HL-60 (cell line): Measurements from ENCODE around the gene EPM2A.

Experiments used
- DNase-seq, 2 experiments: peaks; one replicate each; pipeline ENCODE4 v3.0.0-alpha.2; 2010 to 2020; ENCODE audit warnings: low read depth in 1 of 2, low spot score in 1 of 2
- H3K27ac ChIP-seq: fragments of 250-450 bp; sonication (Bioruptor Pico); replicated peaks from 2 replicates; pipeline ENCODE4 v1.5.1; 2020; ENCODE audit warnings: mild to moderate bottlenecking, moderate library complexity
- H3K27me3 ChIP-seq: fragments of 250-450 bp; sonication (Bioruptor Pico); 2 replicates; pipeline ENCODE4 v1.5.1; 2021; ENCODE audit warnings: mild to moderate bottlenecking, moderate library complexity; ENCODE audit not compliant: insufficient read depth, poor library complexity, severe bottlenecking
- H3K4me3 ChIP-seq: replicated peaks from 2 replicates; pipeline ENCODE4 v1.5.1; 2011; ENCODE audit warnings: mild to moderate bottlenecking, control low read depth, low read length; ENCODE audit not compliant: insufficient read depth
- GABPA ChIP-seq: IDR thresholded peaks from 2 replicates; pipeline ENCODE4 v1.6.1; 2012; ENCODE audit warnings: low read depth
- POLR2AphosphoS5 ChIP-seq: IDR thresholded peaks from 2 replicates; pipeline ENCODE4 v1.6.1; 2012; ENCODE audit warnings: low read depth
- SPI1 ChIP-seq: IDR thresholded peaks from 2 replicates; pipeline ENCODE4 v1.6.1; 2012; ENCODE audit warnings: low read depth, mild to moderate bottlenecking, borderline replicate concordance
- TF ChIP-seq, protein P1 (sequence below): IDR thresholded peaks from 2 replicates; pipeline ENCODE4 v1.6.1; 2012; ENCODE audit warnings: low read depth; ENCODE audit not compliant: insufficient replicate concordance
- TF ChIP-seq, protein P2 (sequence below): IDR thresholded peaks from one replicate; pipeline ENCODE4 v1.5.1; 2011; ENCODE audit warnings: low read length, control low read depth, inconsistent platforms; ENCODE audit not compliant: insufficient read depth

Gene EPM2A

DNA sequence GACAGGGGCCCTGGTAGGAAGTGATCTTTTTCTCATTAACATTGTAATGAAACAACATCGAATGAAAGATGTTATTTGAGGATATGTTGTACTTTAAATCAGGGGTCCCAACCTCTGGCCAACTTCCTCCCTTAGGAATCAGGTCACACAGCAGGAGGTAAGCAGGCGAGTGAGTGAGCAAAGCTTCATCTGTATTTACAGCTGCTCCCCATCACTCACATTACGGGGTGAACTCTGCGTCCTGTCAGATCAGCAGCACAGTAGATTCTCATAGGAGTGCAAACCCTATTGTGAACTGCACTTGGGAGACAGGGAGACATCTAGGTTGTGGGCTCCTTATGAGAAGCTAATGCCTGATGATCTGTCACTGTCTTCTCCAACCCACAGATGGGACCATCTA is 19.9 kb downstream of the EPM2A start:
- H3K27me3 ChIP-seq = no peaks in the 10 kb centered on the region
- no peak overlapping the region for H3K27ac ChIP-seq
- H3K4me3 ChIP-seq = no peak overlapping the region
- DNase-seq = no peak
- TF ChIP-seq, protein P1, sequence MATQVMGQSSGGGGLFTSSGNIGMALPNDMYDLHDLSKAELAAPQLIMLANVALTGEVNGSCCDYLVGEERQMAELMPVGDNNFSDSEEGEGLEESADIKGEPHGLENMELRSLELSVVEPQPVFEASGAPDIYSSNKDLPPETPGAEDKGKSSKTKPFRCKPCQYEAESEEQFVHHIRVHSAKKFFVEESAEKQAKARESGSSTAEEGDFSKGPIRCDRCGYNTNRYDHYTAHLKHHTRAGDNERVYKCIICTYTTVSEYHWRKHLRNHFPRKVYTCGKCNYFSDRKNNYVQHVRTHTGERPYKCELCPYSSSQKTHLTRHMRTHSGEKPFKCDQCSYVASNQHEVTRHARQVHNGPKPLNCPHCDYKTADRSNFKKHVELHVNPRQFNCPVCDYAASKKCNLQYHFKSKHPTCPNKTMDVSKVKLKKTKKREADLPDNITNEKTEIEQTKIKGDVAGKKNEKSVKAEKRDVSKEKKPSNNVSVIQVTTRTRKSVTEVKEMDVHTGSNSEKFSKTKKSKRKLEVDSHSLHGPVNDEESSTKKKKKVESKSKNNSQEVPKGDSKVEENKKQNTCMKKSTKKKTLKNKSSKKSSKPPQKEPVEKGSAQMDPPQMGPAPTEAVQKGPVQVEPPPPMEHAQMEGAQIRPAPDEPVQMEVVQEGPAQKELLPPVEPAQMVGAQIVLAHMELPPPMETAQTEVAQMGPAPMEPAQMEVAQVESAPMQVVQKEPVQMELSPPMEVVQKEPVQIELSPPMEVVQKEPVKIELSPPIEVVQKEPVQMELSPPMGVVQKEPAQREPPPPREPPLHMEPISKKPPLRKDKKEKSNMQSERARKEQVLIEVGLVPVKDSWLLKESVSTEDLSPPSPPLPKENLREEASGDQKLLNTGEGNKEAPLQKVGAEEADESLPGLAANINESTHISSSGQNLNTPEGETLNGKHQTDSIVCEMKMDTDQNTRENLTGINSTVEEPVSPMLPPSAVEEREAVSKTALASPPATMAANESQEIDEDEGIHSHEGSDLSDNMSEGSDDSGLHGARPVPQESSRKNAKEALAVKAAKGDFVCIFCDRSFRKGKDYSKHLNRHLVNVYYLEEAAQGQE = no peak
- TF ChIP-seq, protein P2, sequence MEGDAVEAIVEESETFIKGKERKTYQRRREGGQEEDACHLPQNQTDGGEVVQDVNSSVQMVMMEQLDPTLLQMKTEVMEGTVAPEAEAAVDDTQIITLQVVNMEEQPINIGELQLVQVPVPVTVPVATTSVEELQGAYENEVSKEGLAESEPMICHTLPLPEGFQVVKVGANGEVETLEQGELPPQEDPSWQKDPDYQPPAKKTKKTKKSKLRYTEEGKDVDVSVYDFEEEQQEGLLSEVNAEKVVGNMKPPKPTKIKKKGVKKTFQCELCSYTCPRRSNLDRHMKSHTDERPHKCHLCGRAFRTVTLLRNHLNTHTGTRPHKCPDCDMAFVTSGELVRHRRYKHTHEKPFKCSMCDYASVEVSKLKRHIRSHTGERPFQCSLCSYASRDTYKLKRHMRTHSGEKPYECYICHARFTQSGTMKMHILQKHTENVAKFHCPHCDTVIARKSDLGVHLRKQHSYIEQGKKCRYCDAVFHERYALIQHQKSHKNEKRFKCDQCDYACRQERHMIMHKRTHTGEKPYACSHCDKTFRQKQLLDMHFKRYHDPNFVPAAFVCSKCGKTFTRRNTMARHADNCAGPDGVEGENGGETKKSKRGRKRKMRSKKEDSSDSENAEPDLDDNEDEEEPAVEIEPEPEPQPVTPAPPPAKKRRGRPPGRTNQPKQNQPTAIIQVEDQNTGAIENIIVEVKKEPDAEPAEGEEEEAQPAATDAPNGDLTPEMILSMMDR = no peak
- TF ChIP-seq SPI1 (no peak), GABPA (no peak), POLR2AphosphoS5 (no peak)

DNA sequence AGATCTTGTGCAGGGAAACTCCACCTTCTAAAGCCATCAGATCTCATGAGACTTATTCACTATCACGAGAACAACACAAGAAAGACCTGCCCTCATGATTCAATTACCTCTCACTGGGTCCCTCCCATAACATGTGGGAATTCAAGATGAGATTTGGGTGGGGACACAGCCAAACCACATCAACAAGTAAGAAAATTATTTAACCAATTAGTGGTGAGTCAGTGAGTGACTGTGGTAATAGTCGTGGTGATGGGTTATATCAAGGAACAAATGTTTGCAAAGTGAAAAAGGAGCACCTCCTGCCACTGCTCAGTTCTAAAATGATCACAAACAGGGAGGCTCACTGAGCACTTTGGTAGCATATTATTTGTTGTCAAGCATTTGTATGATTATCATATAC is 20.6 kb downstream of the EPM2A start:
- Histone ChIP-seq H3K27ac (no peak overlapping the region), H3K27me3 (no peaks in the 10 kb centered on the region), H3K4me3 (no peak overlapping the region)
- TF ChIP-seq, protein P1 = no peak
- TF ChIP-seq POLR2AphosphoS5 (no peak), GABPA (no peak)
- TF ChIP-seq, protein P2 = no peak
- DNase-seq = no peak

DNA sequence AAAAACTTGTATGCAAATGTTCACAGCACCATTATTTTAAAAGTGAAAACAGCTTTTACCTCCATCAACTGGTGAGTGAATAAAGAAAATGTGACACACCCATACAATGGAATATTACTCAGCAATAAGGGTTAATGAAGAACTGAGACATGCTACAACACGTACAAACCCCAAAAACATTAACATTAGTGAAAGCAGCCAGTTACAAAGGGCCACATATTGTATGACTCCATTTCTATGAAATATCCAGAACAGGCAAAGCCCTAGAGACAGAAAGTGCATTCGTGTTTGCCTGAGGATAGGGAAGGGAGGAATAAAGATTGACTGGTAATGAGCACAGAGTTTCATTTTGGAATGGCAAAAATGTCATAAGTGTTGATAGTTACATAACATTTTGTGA is 21.5 kb downstream of the EPM2A start:
- TF ChIP-seq POLR2AphosphoS5 (no peak), SPI1 (no peak), GABPA (no peak)
- TF ChIP-seq, protein P1 = no peak
- TF ChIP-seq, protein P2 = no peak
- DNase-seq = no peak
- Histone ChIP-seq H3K27me3 (no peaks in the 10 kb centered on the region), H3K4me3 (no peak overlapping the region), H3K27ac (no peak overlapping the region)
